K562 (cell line): ENCODE measurements around the gene ZNF513. TPM values are rescaled to one million over a fixed set of nuclear protein-coding genes. Genes with fewer than 3 reads are reported as not detected.

Experiments used
- CREB1 ChIP-seq, 2 experiments: sonication (generic) in 1 of 2; formaldehyde crosslinking in 1 of 2; IDR thresholded peaks; 2 replicates each; pipeline versions ENCODE4 v1.6.1 to v1.8.0; 2012 to 2022; ENCODE audit warnings: inconsistent platforms in 1 of 2, mild to moderate bottlenecking in 1 of 2, missing genetic modification reagents in 1 of 2, moderate library complexity in 1 of 2
- EP300 ChIP-seq: IDR thresholded peaks from 2 replicates; pipeline ENCODE4 v1.6.1; 2012; ENCODE audit warnings: low read length, improper control_type of control experiment
- HMGN3 ChIP-seq: IDR thresholded peaks from 2 replicates; pipeline ENCODE4 v1.6.1; 2011; ENCODE audit warnings: borderline replicate concordance, low read depth, mild to moderate bottlenecking, mixed read lengths, low read length; ENCODE audit not compliant: insufficient read length; ENCODE audit errors: extremely low read depth
- SMAD1 ChIP-seq: fragments of 150-350 bp; IDR thresholded peaks from 2 replicates; pipeline ENCODE4 v1.6.1; 2014; ENCODE audit warnings: low read length, low read depth; ENCODE audit not compliant: partially characterized antibody
- SRSF3 ChIP-seq: fragments of 200-400 bp; formaldehyde crosslinking; IDR thresholded peaks from 2 replicates; pipeline ENCODE4 v1.6.1; 2016; ENCODE audit warnings: mild to moderate bottlenecking, low read length, moderate library complexity; ENCODE audit not compliant: insufficient read depth
- ZKSCAN8 ChIP-seq: fragments of 200-800 bp; sonication (Bioruptor generic); IDR thresholded peaks from 2 replicates; pipeline ENCODE4 v1.6.1; 2016; ENCODE audit warnings: missing genetic modification characterization, missing compliant biosample characterization
- ZNF436 ChIP-seq: fragments of 250-450, 450-650 bp; sonication (Bioruptor Pico); formaldehyde crosslinking; IDR thresholded peaks from 2 replicates; pipeline ENCODE4 v1.7.0; 2020; ENCODE audit warnings: mild to moderate bottlenecking
- ZZZ3 ChIP-seq: fragments of 450-650 bp; IDR thresholded peaks from 2 replicates; pipeline ENCODE4 v1.6.1; 2016; ENCODE audit warnings: antibody characterized with exemption, mild to moderate bottlenecking, moderate library complexity
- polyA plus RNA-seq, 8 experiments: library from polyadenylated mRNA; depleted of rRNA in 4 of 8; stranded (reverse) in 5 of 8; unstranded in 3 of 8; fragments of >200 nt; fragmentation: Nextera tagmentation in 2 of 8; fragmentation: Illumina TruSeq in 1 of 8; extraction: Ambion mirVana in 2 of 8; extraction: Trizol in 1 of 8; gene quantifications; 2 replicates each; pipeline versions ENCODE4 v1.2.1 to v1.2.3, GENCODE V29; 2011 to 2014; ENCODE audit warnings: inconsistent platforms in 1 of 8, missing spikeins in 1 of 8
- total RNA-seq, 7 experiments: library from RNA; depleted of rRNA in 6 of 7; stranded (reverse); fragments of >200 nt in 6 of 7; fragmentation: Illumina TruSeq in 2 of 7; extraction: Trizol in 2 of 7; gene quantifications; 2 replicates each; pipeline versions ENCODE4 v1.2.1 to v1.2.3, GENCODE V29; 2011 to 2021; ENCODE audit warnings: low replicate concordance in 1 of 7
- TF ChIP-seq, protein P1 (sequence below): sonication (generic); formaldehyde crosslinking; IDR thresholded peaks from 2 replicates; pipeline ENCODE4 v1.8.0; 2022; ENCODE audit warnings: mild to moderate bottlenecking, low read depth, missing genetic modification reagents
- TF ChIP-seq, protein P2 (sequence below): fragments of 450-650 bp; IDR thresholded peaks from 2 replicates; pipeline ENCODE4 v1.6.1; 2016; ENCODE audit warnings: low read depth
- TF ChIP-seq, protein P3 (sequence below): sonication (generic); formaldehyde crosslinking; IDR thresholded peaks from 2 replicates; pipeline ENCODE4 v1.8.0; 2023; ENCODE audit warnings: mild to moderate bottlenecking, missing genetic modification reagents
- TF ChIP-seq, protein P4 (sequence below): fragments of 450-650 bp; IDR thresholded peaks from 2 replicates; pipeline ENCODE4 v1.6.1; 2016; ENCODE audit warnings: borderline replicate concordance

Gene ZNF513
- total and polyA plus RNA-seq, 9 of the 15 experiments (the other 6 are each of a cell fraction or from before 2014, with no cell fraction given), result 0.04 to 13.6 (median 4.4) TPM

DNA sequence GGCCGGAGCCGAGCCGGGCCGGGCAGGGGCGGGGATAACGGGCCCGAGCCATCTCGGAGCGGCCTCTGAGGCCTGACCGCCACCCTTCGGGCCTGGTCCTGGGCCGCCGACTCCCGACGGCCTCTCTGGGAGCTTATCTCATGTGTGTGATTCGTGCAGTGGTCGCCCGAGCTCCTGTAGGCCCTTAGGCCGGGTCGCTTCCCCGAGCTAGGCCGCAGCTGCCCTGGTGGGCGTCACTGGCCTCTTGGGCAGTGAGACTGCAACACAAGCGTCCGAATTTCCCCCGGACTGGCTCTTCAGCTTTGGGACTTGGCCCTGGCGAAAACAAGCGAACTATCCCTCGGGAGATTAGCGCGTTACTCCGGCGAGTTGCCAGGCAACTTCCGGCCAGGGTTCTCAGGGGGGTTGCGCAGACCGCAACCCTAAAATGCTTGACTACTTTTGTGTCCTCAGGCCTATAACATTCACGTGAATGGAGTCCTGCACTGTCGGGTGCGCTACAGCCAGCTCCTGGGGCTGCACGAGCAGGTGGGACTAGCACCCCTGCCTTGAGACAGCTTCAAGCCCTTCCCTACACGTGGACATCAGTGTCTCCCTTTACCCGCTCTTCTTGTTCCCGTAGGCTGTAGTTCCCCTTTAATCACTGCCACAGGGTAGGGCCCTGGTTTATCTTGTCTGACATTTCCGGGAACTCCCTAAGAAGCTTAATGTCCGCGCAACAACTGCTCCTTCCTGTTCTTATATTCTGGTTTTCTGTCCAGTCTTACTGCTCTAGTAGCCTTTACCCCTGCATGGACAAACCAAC, 9.5 kb downstream of the ZNF513 start (continued):
- TF ChIP-seq SRSF3 (no peak), HMGN3 (no peak), SMAD1 (no peak), ZNF436 (CRISPR knock-in tag) (no peak), ZKSCAN8 (CRISPR knock-in tag) (no peak), EP300 (no peak), ZZZ3 (no peak), CREB1 (IDR thresholded peaks at IDR 0.05) (no peak), CREB1 (CRISPR knock-in tag; IDR thresholded peaks at IDR 0.05) (no peak)
- TF ChIP-seq, protein P1, sequence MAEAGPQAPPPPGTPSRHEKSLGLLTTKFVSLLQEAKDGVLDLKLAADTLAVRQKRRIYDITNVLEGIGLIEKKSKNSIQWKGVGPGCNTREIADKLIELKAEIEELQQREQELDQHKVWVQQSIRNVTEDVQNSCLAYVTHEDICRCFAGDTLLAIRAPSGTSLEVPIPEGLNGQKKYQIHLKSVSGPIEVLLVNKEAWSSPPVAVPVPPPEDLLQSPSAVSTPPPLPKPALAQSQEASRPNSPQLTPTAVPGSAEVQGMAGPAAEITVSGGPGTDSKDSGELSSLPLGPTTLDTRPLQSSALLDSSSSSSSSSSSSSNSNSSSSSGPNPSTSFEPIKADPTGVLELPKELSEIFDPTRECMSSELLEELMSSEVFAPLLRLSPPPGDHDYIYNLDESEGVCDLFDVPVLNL (CRISPR knock-in tag), result 0 out of 2 replicates have a peak, but pooled peaks have one; percentile 5
- TF ChIP-seq, protein P2, sequence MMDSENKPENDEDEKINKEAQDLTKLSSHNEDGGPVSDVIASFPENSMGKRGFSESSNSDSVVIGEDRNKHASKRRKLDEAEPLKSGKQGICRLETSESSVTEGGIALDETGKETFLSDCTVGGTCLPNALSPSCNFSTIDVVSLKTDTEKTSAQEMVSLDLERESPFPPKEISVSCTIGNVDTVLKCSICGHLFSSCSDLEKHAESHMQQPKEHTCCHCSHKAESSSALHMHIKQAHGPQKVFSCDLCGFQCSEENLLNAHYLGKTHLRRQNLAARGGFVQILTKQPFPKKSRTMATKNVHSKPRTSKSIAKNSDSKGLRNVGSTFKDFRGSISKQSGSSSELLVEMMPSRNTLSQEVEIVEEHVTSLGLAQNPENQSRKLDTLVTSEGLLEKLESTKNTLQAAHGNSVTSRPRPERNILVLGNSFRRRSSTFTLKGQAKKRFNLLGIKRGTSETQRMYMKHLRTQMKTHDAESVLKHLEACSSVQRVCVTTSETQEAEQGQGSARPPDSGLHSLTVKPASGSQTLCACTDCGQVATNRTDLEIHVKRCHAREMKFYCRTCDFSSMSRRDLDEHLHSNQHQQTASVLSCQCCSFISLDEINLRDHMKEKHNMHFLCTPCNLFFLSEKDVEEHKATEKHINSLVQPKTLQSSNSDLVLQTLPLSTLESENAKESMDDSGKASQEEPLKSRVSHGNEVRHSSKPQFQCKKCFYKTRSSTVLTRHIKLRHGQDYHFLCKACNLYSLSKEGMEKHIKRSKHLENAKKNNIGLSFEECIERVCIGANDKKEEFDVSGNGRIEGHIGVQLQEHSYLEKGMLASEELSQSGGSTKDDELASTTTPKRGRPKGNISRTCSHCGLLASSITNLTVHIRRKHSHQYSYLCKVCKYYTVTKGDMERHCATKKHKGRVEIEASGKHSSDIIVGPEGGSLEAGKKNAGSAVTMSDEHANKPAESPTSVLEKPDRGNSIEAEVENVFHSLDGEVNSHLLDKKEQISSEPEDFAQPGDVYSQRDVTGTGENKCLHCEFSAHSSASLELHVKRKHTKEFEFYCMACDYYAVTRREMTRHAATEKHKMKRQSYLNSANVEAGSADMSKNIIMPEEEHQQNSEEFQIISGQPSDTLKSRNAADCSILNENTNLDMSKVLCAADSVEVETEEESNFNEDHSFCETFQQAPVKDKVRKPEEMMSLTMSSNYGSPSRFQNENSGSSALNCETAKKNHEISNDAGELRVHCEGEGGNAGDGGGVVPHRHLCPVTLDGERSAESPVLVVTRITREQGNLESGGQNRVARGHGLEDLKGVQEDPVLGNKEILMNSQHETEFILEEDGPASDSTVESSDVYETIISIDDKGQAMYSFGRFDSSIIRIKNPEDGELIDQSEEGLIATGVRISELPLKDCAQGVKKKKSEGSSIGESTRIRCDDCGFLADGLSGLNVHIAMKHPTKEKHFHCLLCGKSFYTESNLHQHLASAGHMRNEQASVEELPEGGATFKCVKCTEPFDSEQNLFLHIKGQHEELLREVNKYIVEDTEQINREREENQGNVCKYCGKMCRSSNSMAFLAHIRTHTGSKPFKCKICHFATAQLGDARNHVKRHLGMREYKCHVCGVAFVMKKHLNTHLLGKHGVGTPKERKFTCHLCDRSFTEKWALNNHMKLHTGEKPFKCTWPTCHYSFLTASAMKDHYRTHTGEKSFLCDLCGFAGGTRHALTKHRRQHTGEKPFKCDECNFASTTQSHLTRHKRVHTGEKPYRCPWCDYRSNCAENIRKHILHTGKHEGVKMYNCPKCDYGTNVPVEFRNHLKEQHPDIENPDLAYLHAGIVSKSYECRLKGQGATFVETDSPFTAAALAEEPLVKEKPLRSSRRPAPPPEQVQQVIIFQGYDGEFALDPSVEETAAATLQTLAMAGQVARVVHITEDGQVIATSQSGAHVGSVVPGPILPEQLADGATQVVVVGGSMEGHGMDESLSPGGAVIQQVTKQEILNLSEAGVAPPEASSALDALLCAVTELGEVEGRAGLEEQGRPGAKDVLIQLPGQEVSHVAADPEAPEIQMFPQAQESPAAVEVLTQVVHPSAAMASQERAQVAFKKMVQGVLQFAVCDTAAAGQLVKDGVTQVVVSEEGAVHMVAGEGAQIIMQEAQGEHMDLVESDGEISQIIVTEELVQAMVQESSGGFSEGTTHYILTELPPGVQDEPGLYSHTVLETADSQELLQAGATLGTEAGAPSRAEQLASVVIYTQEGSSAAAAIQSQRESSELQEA, result no peak
- TF ChIP-seq, protein P3, sequence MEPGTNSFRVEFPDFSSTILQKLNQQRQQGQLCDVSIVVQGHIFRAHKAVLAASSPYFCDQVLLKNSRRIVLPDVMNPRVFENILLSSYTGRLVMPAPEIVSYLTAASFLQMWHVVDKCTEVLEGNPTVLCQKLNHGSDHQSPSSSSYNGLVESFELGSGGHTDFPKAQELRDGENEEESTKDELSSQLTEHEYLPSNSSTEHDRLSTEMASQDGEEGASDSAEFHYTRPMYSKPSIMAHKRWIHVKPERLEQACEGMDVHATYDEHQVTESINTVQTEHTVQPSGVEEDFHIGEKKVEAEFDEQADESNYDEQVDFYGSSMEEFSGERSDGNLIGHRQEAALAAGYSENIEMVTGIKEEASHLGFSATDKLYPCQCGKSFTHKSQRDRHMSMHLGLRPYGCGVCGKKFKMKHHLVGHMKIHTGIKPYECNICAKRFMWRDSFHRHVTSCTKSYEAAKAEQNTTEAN (CRISPR knock-in tag), result no peak; the same call in 1 of the 2 replicates
- TF ChIP-seq, protein P4, sequence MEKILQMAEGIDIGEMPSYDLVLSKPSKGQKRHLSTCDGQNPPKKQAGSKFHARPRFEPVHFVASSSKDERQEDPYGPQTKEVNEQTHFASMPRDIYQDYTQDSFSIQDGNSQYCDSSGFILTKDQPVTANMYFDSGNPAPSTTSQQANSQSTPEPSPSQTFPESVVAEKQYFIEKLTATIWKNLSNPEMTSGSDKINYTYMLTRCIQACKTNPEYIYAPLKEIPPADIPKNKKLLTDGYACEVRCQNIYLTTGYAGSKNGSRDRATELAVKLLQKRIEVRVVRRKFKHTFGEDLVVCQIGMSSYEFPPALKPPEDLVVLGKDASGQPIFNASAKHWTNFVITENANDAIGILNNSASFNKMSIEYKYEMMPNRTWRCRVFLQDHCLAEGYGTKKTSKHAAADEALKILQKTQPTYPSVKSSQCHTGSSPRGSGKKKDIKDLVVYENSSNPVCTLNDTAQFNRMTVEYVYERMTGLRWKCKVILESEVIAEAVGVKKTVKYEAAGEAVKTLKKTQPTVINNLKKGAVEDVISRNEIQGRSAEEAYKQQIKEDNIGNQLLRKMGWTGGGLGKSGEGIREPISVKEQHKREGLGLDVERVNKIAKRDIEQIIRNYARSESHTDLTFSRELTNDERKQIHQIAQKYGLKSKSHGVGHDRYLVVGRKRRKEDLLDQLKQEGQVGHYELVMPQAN, result peak; percentile 89
